Kidney epithelial cell (primary cell): Measurements from ENCODE around the gene DPP9. TPM values are rescaled to one million over a fixed set of nuclear protein-coding genes. Genes with fewer than 3 reads are reported as not detected.

Experiments used
- DNase-seq: peaks from one replicate; pipeline ENCODE4 v3.0.0-alpha.2; 2010; ENCODE audit warnings: low read depth
- H3K27me3 ChIP-seq: 2 replicates; pipeline ENCODE4 v1.6.0; 2011; ENCODE audit warnings: low read length; ENCODE audit not compliant: control insufficient read depth, insufficient read depth
- H3K36me3 ChIP-seq: 2 replicates; pipeline ENCODE4 v1.5.1; 2011; ENCODE audit warnings: low read length; ENCODE audit not compliant: control insufficient read depth, insufficient read depth
- H3K4me3 ChIP-seq: 2 replicates; pipeline ENCODE4 v1.5.1; 2011; ENCODE audit warnings: low read depth, mild to moderate bottlenecking, control low read depth, low read length
- CTCF ChIP-seq: IDR thresholded peaks from 2 replicates; pipeline ENCODE4 v1.5.1; 2011; ENCODE audit warnings: mild to moderate bottlenecking, moderate library complexity, low read length, control low read depth, inconsistent platforms; ENCODE audit not compliant: insufficient read depth, poor library complexity, severe bottlenecking
- total RNA-seq: library from RNA; depleted of rRNA; stranded (reverse); fragments of >200 nt; gene quantifications from 2 replicates; pipeline ENCODE4 v1.2.3, GENCODE V29; 2015

DPP9 gene
- total RNA-seq, 1 donor from 2014 or later = 67.8 TPM

- H3K4me3 ChIP-seq = no peak overlapping the region
- H3K27me3 ChIP-seq = no peaks in the 10 kb centered on the region
- peaks cover 8% of the 10 kb centered on the region for H3K36me3 ChIP-seq
- DNase-seq = no peak
- no peak for TF ChIP-seq CTCF
Measured at GRCh38 chr19:4692251-4693077, 31.2 kb downstream of the DPP9 start.

GRCh38 chr19:4691373-4691772 is 32.3 kb downstream of the DPP9 start:
- no peak for DNase-seq
- H3K36me3 ChIP-seq = peaks cover 8% of the 10 kb centered on the region
- H3K27me3 ChIP-seq = no peaks in the 10 kb centered on the region
- no peak for TF ChIP-seq CTCF
- no peak overlapping the region for H3K4me3 ChIP-seq

GRCh38 chr19:4690361-4690760 is 33.3 kb downstream of the DPP9 start:
- TF ChIP-seq CTCF = peak; percentile 4
- no peak for DNase-seq
- Histone ChIP-seq H3K27me3 (no peaks in the 10 kb centered on the region), H3K4me3 (no peak overlapping the region), H3K36me3 (peaks cover 7% of the 10 kb centered on the region)

GRCh38 chr19:4689403-4689802 is 34.2 kb downstream of the DPP9 start:
- no peak for DNase-seq
- peaks cover 5% of the 10 kb centered on the region for H3K36me3 ChIP-seq

GRCh38 chr19:4688587-4688986 is 35.1 kb downstream of the DPP9 start:
- peaks cover 4% of the 10 kb centered on the region for H3K36me3 ChIP-seq
- no peak overlapping the region for H3K4me3 ChIP-seq
- no peak for DNase-seq
- H3K27me3 ChIP-seq = no peaks in the 10 kb centered on the region
- TF ChIP-seq CTCF = no peak

More at GRCh38 chr19:4689403-4689802, 34.2 kb downstream of the DPP9 start:
- TF ChIP-seq CTCF = no peak
- Histone ChIP-seq H3K4me3 (no peak overlapping the region), H3K27me3 (no peaks in the 10 kb centered on the region)

- no peak for DNase-seq
- Histone ChIP-seq H3K4me3 (no peak overlapping the region), H3K27me3 (no peaks in the 10 kb centered on the region), H3K36me3 (peaks cover 2% of the 10 kb centered on the region)
- no peak for TF ChIP-seq CTCF
Measured at GRCh38 chr19:4687396-4687795, 36.2 kb downstream of the DPP9 start.
